NCI-H2227 treated with DMSO at 0.1 percent for 48 hours (cell line): Measurements from ENCODE around the gene UBE2V1.
"Not testable (repeated sequence)": the region's sequence is repeated elsewhere in the genome, so short reads cannot be mapped to it uniquely, and the experiment has no call there.

ENCODE experiments used
- DNase-seq: peaks from one replicate; lab custom pipeline; 2025; lab: John Stamatoyannopoulos, UW

UBE2V1 gene

GRCh38 chr20:50115041-50115512 is 2.1 kb upstream of the UBE2V1 start:
- DNase-seq, result no peak

- no peak for DNase-seq
Measured at GRCh38 chr20:50113420-50114224, 672 bp upstream of the UBE2V1 start.

- DNase-seq, result no peak
Measured at GRCh38 chr20:50111829-50112495, 988 bp downstream of the UBE2V1 start.

GRCh38 chr20:50111120-50111828 is 1.7 kb downstream of the UBE2V1 start:
- no peak for DNase-seq

- DNase-seq, result no peak
Measured at GRCh38 chr20:50110141-50111047, 2.6 kb downstream of the UBE2V1 start.

- no peak for DNase-seq
Measured at GRCh38 chr20:50108556-50109235, 4.3 kb downstream of the UBE2V1 start.

GRCh38 chr20:50107796-50108331 is 5.1 kb downstream of the UBE2V1 start:
- no peak for DNase-seq

GRCh38 chr20:50107086-50107660 is 5.8 kb downstream of the UBE2V1 start:
- DNase-seq, result no peak

- not testable (repeated sequence) for DNase-seq
Measured at GRCh38 chr20:50106669-50107068, 6.3 kb downstream of the UBE2V1 start.

GRCh38 chr20:50103464-50104107 is 9.4 kb downstream of the UBE2V1 start:
- DNase-seq, result not testable (repeated sequence)

GRCh38 chr20:50102551-50102950 is 10.4 kb downstream of the UBE2V1 start:
- DNase-seq, result not testable (repeated sequence)

- DNase-seq, result no peak
Measured at GRCh38 chr20:50101887-50102286, 11.1 kb downstream of the UBE2V1 start.

GRCh38 chr20:50101281-50101680 is 11.7 kb downstream of the UBE2V1 start:
- DNase-seq, result no peak

GRCh38 chr20:50100552-50100951 is 12.4 kb downstream of the UBE2V1 start:
- no peak for DNase-seq

GRCh38 chr20:50099565-50099991 is 13.4 kb downstream of the UBE2V1 start:
- DNase-seq, result no peak

GRCh38 chr20:50099113-50099512 is 13.8 kb downstream of the UBE2V1 start:
- DNase-seq, result no peak

GRCh38 chr20:50098259-50098658 is 14.7 kb downstream of the UBE2V1 start:
- no peak for DNase-seq

GRCh38 chr20:50097843-50098242 is 15.1 kb downstream of the UBE2V1 start:
- no peak for DNase-seq

GRCh38 chr20:50096237-50096636 is 16.7 kb downstream of the UBE2V1 start:
- DNase-seq, result no peak
